SK-N-SH (cell line): ENCODE results near the gene SNED1. TPM values are rescaled to one million over a fixed set of nuclear protein-coding genes. Genes with fewer than 3 reads are reported as not detected.

ENCODE experiments used
- CTCF ChIA-PET: fragments of 300-600, 350-600 bp; formaldehyde crosslinking; extraction: SDS; loops from one replicate; lab custom pipeline; 2021; lab: Yijun Ruan, JAX
- POLR2A ChIA-PET: fragments of 350-600 bp; sonication (Branson Sonifier 250); formaldehyde crosslinking; extraction: SDS; loops from one replicate; lab custom pipeline; 2020; ENCODE audit warnings: antibody characterized with exemption, inconsistent platforms; lab: Yijun Ruan, JAX
- DNase-seq: peaks from one replicate; pipeline ENCODE4 v3.0.0; 2012
- H2AFZ ChIP-seq: fragments of 200-600 bp; sonication (generic); 2 replicates; pipeline ENCODE4 v1.8.1; 2016; ENCODE audit warnings: antibody characterized with exemption, mild to moderate bottlenecking, low read depth
- H3F3A ChIP-seq: fragments of 200-600 bp; sonication (generic); replicated peaks from 2 replicates; pipeline ENCODE3; 2016; ENCODE audit warnings: antibody characterized with exemption, mild to moderate bottlenecking; ENCODE audit not compliant: insufficient read depth
- H3K27ac ChIP-seq, 2 experiments: fragments of 200-500 bp in 1 of 2; fragments of 200-600 bp in 1 of 2; sonication (Bioruptor generic) in 1 of 2; sonication (generic), shearing (Covaris generic) in 1 of 2; 2 replicates each; pipeline versions ENCODE4 v1.5.1 to v1.6.1; 2014 to 2016; ENCODE audit warnings: low read depth in 2 of 2, inconsistent platforms in 1 of 2, low read length in 1 of 2, mild to moderate bottlenecking in 1 of 2, mixed read lengths in 1 of 2
- H3K27me3 ChIP-seq: fragments of 200-600 bp; sonication (generic), shearing (Covaris generic); 2 replicates; pipeline ENCODE4 v1.6.1; 2016; ENCODE audit warnings: mixed run types; ENCODE audit not compliant: insufficient read depth
- H3K36me3 ChIP-seq, 2 experiments: fragments of 200-500 bp in 1 of 2; fragments of 200-600 bp in 1 of 2; sonication (Bioruptor generic) in 1 of 2; sonication (generic) in 1 of 2; replicated peaks in 1 of 2; 2 replicates each; pipeline versions ENCODE3 to v1.5.1; 2014 to 2016; ENCODE audit warnings: low read length in 1 of 2, mild to moderate bottlenecking in 1 of 2; ENCODE audit not compliant: insufficient read depth in 2 of 2, control insufficient read depth in 1 of 2
- H3K4me1 ChIP-seq, 2 experiments: fragments of 200-500 bp in 1 of 2; fragments of 200-600 bp in 1 of 2; sonication (Bioruptor generic) in 1 of 2; sonication (generic), shearing (Covaris generic) in 1 of 2; 2 replicates each; pipeline versions ENCODE4 v1.5.1 to v1.6.1; 2014 to 2016; ENCODE audit warnings: low read depth in 1 of 2, low read length in 1 of 2, mixed run types in 1 of 2; ENCODE audit not compliant: insufficient read depth in 2 of 2, control insufficient read depth in 1 of 2
- H3K4me2 ChIP-seq: fragments of 200-600 bp; sonication (generic), shearing (Covaris generic); 2 replicates; pipeline ENCODE4 v1.6.1; 2017; ENCODE audit warnings: mixed run types
- H3K4me3 ChIP-seq, 2 experiments: fragments of 200-500 bp in 1 of 2; fragments of 200-600 bp in 1 of 2; sonication (Bioruptor generic) in 1 of 2; sonication (generic), shearing (Covaris generic) in 1 of 2; 2 replicates each; pipeline versions ENCODE4 v1.5.1 to v1.8.1; 2014 to 2016; ENCODE audit warnings: low read depth in 2 of 2, inconsistent platforms in 1 of 2, low read length in 1 of 2, mild to moderate bottlenecking in 1 of 2, mixed read lengths in 1 of 2, moderate library complexity in 1 of 2
- H3K79me2 ChIP-seq: fragments of 200-600 bp; sonication (generic); 2 replicates; pipeline ENCODE4 v1.8.1; 2017; ENCODE audit warnings: mild to moderate bottlenecking; ENCODE audit not compliant: insufficient read depth
- H3K9ac ChIP-seq: fragments of 200-600 bp; sonication (generic); 2 replicates; pipeline ENCODE4 v1.6.1; 2017; ENCODE audit warnings: mixed run types
- H3K9me2 ChIP-seq: fragments of 200-600 bp; sonication (generic); 2 replicates; pipeline ENCODE4 v1.6.1; 2017; ENCODE audit warnings: mixed run types
- H3K9me3 ChIP-seq: fragments of 200-600 bp; sonication (generic); 2 replicates; pipeline ENCODE4 v1.6.1; 2017; ENCODE audit warnings: mixed run types, mild to moderate bottlenecking, moderate library complexity
- H4K20me1 ChIP-seq: fragments of 200-600 bp; sonication (generic); 2 replicates; pipeline ENCODE4 v1.6.1; 2017; ENCODE audit warnings: mild to moderate bottlenecking, mixed run types; ENCODE audit not compliant: insufficient read depth
- FOSL2 ChIP-seq: IDR thresholded peaks from 2 replicates; pipeline ENCODE4 v1.4.0; 2012; ENCODE audit warnings: low read depth, mild to moderate bottlenecking, moderate library complexity, borderline replicate concordance
- FOXM1 ChIP-seq: IDR thresholded peaks from 2 replicates; pipeline ENCODE4 v1.4.0; 2012; ENCODE audit warnings: low read depth, mild to moderate bottlenecking
- IRF3 ChIP-seq: fragments of 150-350 bp; IDR thresholded peaks from 2 replicates; pipeline ENCODE4 v1.6.1; 2016; ENCODE audit warnings: mild to moderate bottlenecking, low read depth, low read length
- JUND ChIP-seq: IDR thresholded peaks from 2 replicates; pipeline ENCODE4 v1.4.0; 2012
- RFX5 ChIP-seq: IDR thresholded peaks from 2 replicates; pipeline ENCODE4 v1.6.1; 2012; ENCODE audit warnings: mild to moderate bottlenecking, improper control_type of control experiment, low read length
- TAF1 ChIP-seq: IDR thresholded peaks from 2 replicates; pipeline ENCODE4 v1.6.1; 2012; ENCODE audit warnings: low read depth, mild to moderate bottlenecking, low read length, moderate library complexity, borderline replicate concordance
- USF1 ChIP-seq: IDR thresholded peaks from 2 replicates; pipeline ENCODE4 v1.4.0; 2012; ENCODE audit warnings: low read depth, borderline replicate concordance
- USF2 ChIP-seq: fragments of 150-350 bp; IDR thresholded peaks from 2 replicates; pipeline ENCODE4 v1.6.1; 2017; ENCODE audit warnings: antibody characterized with exemption, low read length, low read depth, borderline replicate concordance
- WGBS: methylation state at CpG from one replicate; pipeline ENCODE4 v1.1.6; 2017; ENCODE audit warnings: low lambda C conversion rate; 5-methylcytosine and 5-hydroxymethylcytosine counted together
- polyA plus RNA-seq, 3 experiments: library from polyadenylated mRNA; depleted of rRNA; stranded (reverse); fragments of >200 nt; gene quantifications; 2 replicates each; pipeline ENCODE4 v1.2.3, GENCODE V29; 2012

SNED1 gene
- polyA plus RNA-seq, 1 of the 3 experiments (the other 2 are of a cell fraction): 0.03 TPM

GRCh38 chr2:241131531-241131930 lies 133.1 kb downstream of the SNED1 start:
- TF ChIP-seq USF2 (no peak), RFX5 (no peak), TAF1 (no peak)
- no peaks in the 10 kb centered on the region for H3K36me3 ChIP-seq
- H2AFZ ChIP-seq: no peak overlapping the region
- H3K4me2 ChIP-seq: no peak overlapping the region
- H4K20me1 ChIP-seq: no peaks in the 10 kb centered on the region
- no peaks in the 10 kb centered on the region for H3K79me2 ChIP-seq
- CTCF ChIA-PET: interaction anchor here (1.6 kb wide), 1 partner anchor 21 kb away, joined by 4 read pairs; no protein-coding TSS in a partner anchor
- WGBS: 93% methylated on average over 7 of the region's 7 CpGs
- no peaks in the 10 kb centered on the region for H3K9me3 ChIP-seq
- POLR2A ChIA-PET: no interaction called here
- no peaks in the 10 kb centered on the region for H3F3A ChIP-seq
- H3K27me3 ChIP-seq: no peaks in the 10 kb centered on the region
- DNase-seq: no peak
- H3K27ac ChIP-seq: no peak overlapping the region
- no peak overlapping the region for H3K9ac ChIP-seq
- H3K9me2 ChIP-seq: no peaks in the 10 kb centered on the region
- no peak overlapping the region for H3K4me3 ChIP-seq
- H3K4me1 ChIP-seq: no peaks in the 10 kb centered on the region

- H4K20me1 ChIP-seq: no peaks in the 10 kb centered on the region
- no peaks in the 10 kb centered on the region for H3K9me3 ChIP-seq
- TF ChIP-seq FOXM1: no peak
- TF ChIP-seq JUND: no peak
- no peak for TF ChIP-seq FOSL2
- no peak for TF ChIP-seq USF2
- no peak for TF ChIP-seq IRF3
- no peak for TF ChIP-seq USF1
- CTCF ChIA-PET: interaction anchor here (1.0 to 1.6 kb wide), 3 partner anchors 17 to 46 kb away, joined by 3 to 4 read pairs (median 3); no protein-coding TSS in a partner anchor
- no peaks in the 10 kb centered on the region for H3K79me2 ChIP-seq
- no peak overlapping the region for H3K27ac ChIP-seq
- H3F3A ChIP-seq: no peaks in the 10 kb centered on the region
- no peak overlapping the region for H3K4me3 ChIP-seq
- H3K9me2 ChIP-seq: no peaks in the 10 kb centered on the region
- no peaks in the 10 kb centered on the region for H3K27me3 ChIP-seq
- no peak overlapping the region for H3K9ac ChIP-seq
- no peak overlapping the region for H2AFZ ChIP-seq
- H3K4me1 ChIP-seq: no peaks in the 10 kb centered on the region
- no peaks in the 10 kb centered on the region for H3K36me3 ChIP-seq
- POLR2A ChIA-PET: interaction anchor here (0.9 kb wide), 1 partner anchor 19 kb away, joined by 3 read pairs; no protein-coding TSS in a partner anchor
- DNase-seq: no peak
- WGBS: 91% methylated on average over 12 of the region's 14 CpGs
- no peak overlapping the region for H3K4me2 ChIP-seq
Observed at GRCh38 chr2:241132538-241133435, 134.4 kb downstream of the SNED1 start.
